Fibroblast of lung (primary cell): ENCODE measurements around the gene TBCK.

Experiments used
- EZH2 ChIP-seq: IDR thresholded peaks from 2 replicates; pipeline ENCODE4 v1.5.1; 2012; ENCODE audit warnings: low read length, control low read depth, mild to moderate bottlenecking; ENCODE audit errors: missing control alignments
- TF ChIP-seq, protein P1 (sequence below), 2 donors: IDR thresholded peaks in 1 of 2; conservative IDR thresholded peaks in 1 of 2; 1 replicate in 1 of 2; 2 replicates in 1 of 2; pipeline ENCODE4 v1.5.1; 2011 to 2012; ENCODE audit warnings: low read length in 2 of 2, control low read depth in 1 of 2, inconsistent platforms in 1 of 2, low read depth in 1 of 2, mild to moderate bottlenecking in 1 of 2

DNA sequence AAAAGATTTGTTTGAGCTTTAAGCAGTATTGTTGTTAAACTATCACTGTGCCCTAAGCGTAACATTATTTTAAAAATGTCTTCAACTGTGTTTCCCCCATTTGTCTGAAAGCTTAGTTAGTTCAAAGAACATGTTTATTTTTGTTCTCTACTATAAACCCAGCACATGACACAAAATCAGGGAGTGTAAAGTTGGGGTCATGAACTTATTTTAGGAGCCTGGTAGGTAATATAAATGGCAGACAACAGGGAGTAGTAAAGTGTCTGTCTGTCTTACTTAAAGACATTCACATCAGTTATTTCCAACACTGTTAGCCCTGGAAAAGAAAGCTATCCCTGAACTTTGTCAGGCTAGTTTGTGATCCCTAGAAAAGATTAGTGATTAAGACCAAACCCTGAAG lies 4.2 kb upstream of the TBCK start:
- TF ChIP-seq, protein P1, sequence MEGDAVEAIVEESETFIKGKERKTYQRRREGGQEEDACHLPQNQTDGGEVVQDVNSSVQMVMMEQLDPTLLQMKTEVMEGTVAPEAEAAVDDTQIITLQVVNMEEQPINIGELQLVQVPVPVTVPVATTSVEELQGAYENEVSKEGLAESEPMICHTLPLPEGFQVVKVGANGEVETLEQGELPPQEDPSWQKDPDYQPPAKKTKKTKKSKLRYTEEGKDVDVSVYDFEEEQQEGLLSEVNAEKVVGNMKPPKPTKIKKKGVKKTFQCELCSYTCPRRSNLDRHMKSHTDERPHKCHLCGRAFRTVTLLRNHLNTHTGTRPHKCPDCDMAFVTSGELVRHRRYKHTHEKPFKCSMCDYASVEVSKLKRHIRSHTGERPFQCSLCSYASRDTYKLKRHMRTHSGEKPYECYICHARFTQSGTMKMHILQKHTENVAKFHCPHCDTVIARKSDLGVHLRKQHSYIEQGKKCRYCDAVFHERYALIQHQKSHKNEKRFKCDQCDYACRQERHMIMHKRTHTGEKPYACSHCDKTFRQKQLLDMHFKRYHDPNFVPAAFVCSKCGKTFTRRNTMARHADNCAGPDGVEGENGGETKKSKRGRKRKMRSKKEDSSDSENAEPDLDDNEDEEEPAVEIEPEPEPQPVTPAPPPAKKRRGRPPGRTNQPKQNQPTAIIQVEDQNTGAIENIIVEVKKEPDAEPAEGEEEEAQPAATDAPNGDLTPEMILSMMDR (conservative IDR thresholded peaks at IDR 0.05 in 1 of 2, IDR thresholded peaks at IDR 0.05 in 1 of 2; ENCODE audit: low read depth in 1 of 2, low read length in 2 of 2): no peak
- no peak for TF ChIP-seq EZH2
